CD4-positive, CD25-positive, alpha-beta regulatory T cell (primary cell): ENCODE measurements around the gene NOP53. TPM values are rescaled to one million over a fixed set of nuclear protein-coding genes. Genes with fewer than 3 reads are reported as not detected.
"Not testable (repeated sequence)": the region's sequence is repeated elsewhere in the genome, so short reads cannot be mapped to it uniquely, and the experiment has no call there.

Experiments used
- ATAC-seq, 2 donors: fragments of 150-1000 bp; cut with Tn5 transposase; one replicate each; pipeline ENCODE4 v1.10.0; 2021; ENCODE audit warnings: low read depth in 2 of 2, moderate number of reproducible peaks in 2 of 2, moderate library complexity in 1 of 2
- DNase-seq, 3 donors: peaks; one replicate each; pipeline versions ENCODE4 v3.0.0 to v3.0.0-alpha.2; 2012 to 2022; ENCODE audit warnings: mixed read lengths in 1 of 3
- H3K27ac ChIP-seq: one replicate; pipeline ENCODE4 v1.7.0; 2013; ENCODE audit warnings: mild to moderate bottlenecking, low read length; ENCODE audit not compliant: insufficient read depth, poor library complexity, severe bottlenecking
- H3K27me3 ChIP-seq: one replicate; pipeline ENCODE4 v1.7.0; 2013; ENCODE audit warnings: low read length; ENCODE audit not compliant: control insufficient read depth, insufficient read depth
- H3K36me3 ChIP-seq: one replicate; pipeline ENCODE4 v1.7.0; 2013; ENCODE audit warnings: mild to moderate bottlenecking, low read length, moderate library complexity; ENCODE audit not compliant: control insufficient read depth, insufficient read depth
- H3K4me1 ChIP-seq: 2 replicates; pipeline ENCODE4 v1.7.0; 2013; ENCODE audit warnings: mild to moderate bottlenecking, low read length; ENCODE audit not compliant: insufficient read depth, control insufficient read depth, poor library complexity, severe bottlenecking
- H3K4me3 ChIP-seq: one replicate; pipeline ENCODE4 v1.7.0; 2013; ENCODE audit warnings: low read depth, mild to moderate bottlenecking, low read length, moderate library complexity
- H3K9me3 ChIP-seq, 2 experiments: 1 replicate in 1 of 2; 2 replicates in 1 of 2; pipeline ENCODE4 v1.7.0; 2013; ENCODE audit warnings: low read length in 2 of 2, mild to moderate bottlenecking in 1 of 2, moderate library complexity in 1 of 2; ENCODE audit not compliant: control insufficient read depth in 2 of 2
- H3K27ac Mint-ChIP-seq, 3 donors: one replicate each; pipeline ENCODE4 v1.8.0; 2020 to 2022; ENCODE audit warnings: mild to moderate bottlenecking in 3 of 3, mixed read lengths in 3 of 3, moderate library complexity in 2 of 3
- H3K27me3 Mint-ChIP-seq: one replicate; pipeline ENCODE4 v1.8.0; 2022; ENCODE audit warnings: mild to moderate bottlenecking, mixed read lengths
- H3K36me3 Mint-ChIP-seq: one replicate; pipeline ENCODE4 v1.8.0; 2020; ENCODE audit warnings: mixed read lengths
- H3K4me1 Mint-ChIP-seq, 4 donors: one replicate each; pipeline ENCODE4 v1.8.0; 2020 to 2022; ENCODE audit warnings: mixed read lengths in 4 of 4, mild to moderate bottlenecking in 1 of 4
- H3K4me3 Mint-ChIP-seq, 4 donors: one replicate each; pipeline ENCODE4 v1.8.0; 2020 to 2022; ENCODE audit warnings: mild to moderate bottlenecking in 4 of 4, mixed read lengths in 4 of 4, moderate library complexity in 3 of 4
- H3K9me3 Mint-ChIP-seq, 7 donors: one replicate each; pipeline ENCODE4 v1.8.0; 2020 to 2022; ENCODE audit warnings: mixed read lengths in 7 of 7, mild to moderate bottlenecking in 3 of 7, moderate library complexity in 2 of 7
- polyA plus RNA-seq, 4 donors: library from polyadenylated mRNA; unstranded; fragments of 300-500 nt; fragmentation: Illumina TruSeq; gene quantifications; one replicate each; pipeline ENCODE4 v1.2.3, GENCODE V29; 2021
- total RNA-seq: library from RNA; stranded (reverse); gene quantifications from one replicate; pipeline ENCODE4 v1.2.3, GENCODE V29; 2022

Gene NOP53
- total and polyA plus RNA-seq, 5 donors from 2014 or later, result 168 to 701 (median 240) TPM

- Mint-ChIP-seq H3K27me3 (peaks cover 5% of the 10 kb centered on the region), H3K4me3 (peak overlapping the region; percentile 60 to 95 (median 80)), H3K27ac (peak overlapping the region in 1 of 3 donors; percentile 14), H3K36me3 (peaks cover 5% of the 10 kb centered on the region), H3K9me3 (no peaks in the 10 kb centered on the region), H3K4me1 (peaks cover 0 to 38% (median 15%) of the 10 kb centered on the region in 4 donors)
- peaks cover 4% of the 10 kb centered on the region for H3K36me3 ChIP-seq
- DNase-seq (no peak), ATAC-seq (no peak)
- H3K27me3 ChIP-seq, result no peaks in the 10 kb centered on the region
- H3K9me3 ChIP-seq, result no peaks in the 10 kb centered on the region
- no peak overlapping the region for H3K4me3 ChIP-seq
- peaks cover 27% of the 10 kb centered on the region for H3K4me1 ChIP-seq
- no peak overlapping the region for H3K27ac ChIP-seq
Measured at GRCh38 chr19:47776568-47776967, 31.2 kb downstream of the NOP53 start.

GRCh38 chr19:47777245-47778048, 32.1 kb downstream of the NOP53 start:
- H3K27me3 Mint-ChIP-seq, H3K27ac ChIP-seq, DNase-seq, H3K27me3 ChIP-seq, H3K36me3 ChIP-seq, H3K9me3 ChIP-seq, H3K36me3 Mint-ChIP-seq, H3K9me3 Mint-ChIP-seq, ATAC-seq: not testable (repeated sequence)
- peak overlapping the region in 2 of 3 donors; percentile 93 to 98 for H3K27ac Mint-ChIP-seq
- Histone ChIP-seq H3K4me3 (peak overlapping the region; percentile 71), H3K4me1 (peaks cover 27% of the 10 kb centered on the region)
- H3K4me3 Mint-ChIP-seq, result peak overlapping the region; percentile 95 to 99 (median 98)
- H3K4me1 Mint-ChIP-seq, result peaks cover 0 to 46% (median 18%) of the 10 kb centered on the region in 4 donors

- Mint-ChIP-seq H3K4me3 (peak within 1 kb of the TSS; percentile 95 to 99 (median 98)), H3K27ac (peak within 1 kb of the TSS; percentile 93 to 98 (median 97)), H3K36me3 (peaks cover 14% of the 10 kb centered on the region), H3K4me1 (peaks cover 0 to 50% (median 21%) of the 10 kb centered on the region in 4 donors), H3K27me3 (peaks cover 4% of the 10 kb centered on the region), H3K9me3 (no peaks in the 10 kb centered on the region)
- H3K4me1 ChIP-seq, result peaks cover 27% of the 10 kb centered on the region
- ATAC-seq (peak; percentile 92 to 94), DNase-seq (peak; percentile 67 to 86 (median 82))
- no peaks in the 10 kb centered on the region for H3K9me3 ChIP-seq
- peak within 1 kb of the TSS; percentile 84 for H3K4me3 ChIP-seq
- H3K27me3 ChIP-seq, result no peaks in the 10 kb centered on the region
- H3K27ac ChIP-seq, result peak within 1 kb of the TSS; percentile 82
- peaks cover 8% of the 10 kb centered on the region for H3K36me3 ChIP-seq
Measured at GRCh38 chr19:47778049-47778953, 33.0 kb downstream of the NOP53 start, which contains the start of gene SELENOW. SELENOW (plus strand) TSS chr19:47778703; CDS start chr19:47778786, 83 bp downstream.

- no peaks in the 10 kb centered on the region for H3K9me3 Mint-ChIP-seq
- DNase-seq, result peak in 1 of 3 donors; percentile 23
Measured at GRCh38 chr19:47778954-47779351, 33.6 kb downstream of the NOP53 start.

GRCh38 chr19:47779524-47780214, 34.3 kb downstream of the NOP53 start:
- Histone ChIP-seq H3K27me3 (no peaks in the 10 kb centered on the region), H3K27ac (peak overlapping the region; percentile 82), H3K4me1 (peaks cover 27% of the 10 kb centered on the region), H3K9me3 (no peaks in the 10 kb centered on the region), H3K4me3 (peak overlapping the region; percentile 84), H3K36me3 (peaks cover 13% of the 10 kb centered on the region)
- H3K36me3 Mint-ChIP-seq, result peaks cover 24% of the 10 kb centered on the region
- peak overlapping the region; percentile 93 to 98 (median 97) for H3K27ac Mint-ChIP-seq
- peaks cover 4% of the 10 kb centered on the region for H3K27me3 Mint-ChIP-seq
- DNase-seq (no peak), ATAC-seq (no peak)
- no peaks in the 10 kb centered on the region for H3K9me3 Mint-ChIP-seq
- H3K4me1 Mint-ChIP-seq, result peaks cover 0 to 52% (median 21%) of the 10 kb centered on the region in 4 donors
- H3K4me3 Mint-ChIP-seq, result peak overlapping the region; percentile 95 to 99 (median 98)

More at GRCh38 chr19:47778954-47779351, 33.6 kb downstream of the NOP53 start:
- ATAC-seq, result no peak
- peaks cover 8% of the 10 kb centered on the region for H3K36me3 ChIP-seq
- H3K27me3 Mint-ChIP-seq, result peaks cover 4% of the 10 kb centered on the region
- H3K4me1 ChIP-seq, result peaks cover 27% of the 10 kb centered on the region
- H3K27me3 ChIP-seq, result no peaks in the 10 kb centered on the region
- peak overlapping the region; percentile 84 for H3K4me3 ChIP-seq
- H3K27ac ChIP-seq, result peak overlapping the region; percentile 82
- H3K4me3 Mint-ChIP-seq, result peak overlapping the region; percentile 95 to 99 (median 98)
- H3K4me1 Mint-ChIP-seq, result peaks cover 0 to 52% (median 21%) of the 10 kb centered on the region in 4 donors
- no peaks in the 10 kb centered on the region for H3K9me3 ChIP-seq
- H3K36me3 Mint-ChIP-seq, result peaks cover 17% of the 10 kb centered on the region
- H3K27ac Mint-ChIP-seq, result peak overlapping the region; percentile 93 to 98 (median 97)

- peaks cover 14% of the 10 kb centered on the region for H3K36me3 ChIP-seq
- DNase-seq (no peak), ATAC-seq (no peak)
- peaks cover 27% of the 10 kb centered on the region for H3K4me1 ChIP-seq
- H3K27ac ChIP-seq, result peak overlapping the region; percentile 33
- no peak overlapping the region for H3K4me3 ChIP-seq
- Mint-ChIP-seq H3K27me3 (peaks cover 4% of the 10 kb centered on the region), H3K4me3 (peak overlapping the region; percentile 92 to 99 (median 96)), H3K36me3 (peaks cover 24% of the 10 kb centered on the region), H3K9me3 (no peaks in the 10 kb centered on the region), H3K4me1 (peaks cover 0 to 52% (median 21%) of the 10 kb centered on the region in 4 donors), H3K27ac (peak overlapping the region; percentile 90 to 97 (median 93))
- no peaks in the 10 kb centered on the region for H3K9me3 ChIP-seq
- no peaks in the 10 kb centered on the region for H3K27me3 ChIP-seq
Measured at GRCh38 chr19:47780215-47780551, 34.8 kb downstream of the NOP53 start.
